Psoas muscle (tissue), 8 donors: ENCODE results near the gene OR6S1. TPM values are rescaled to one million over a fixed set of nuclear protein-coding genes. Genes with fewer than 3 reads are reported as not detected.
"Not testable (repeated sequence)": the region's sequence is repeated elsewhere in the genome, so short reads cannot be mapped to it uniquely, and the experiment has no call there.

Experiments used
- ATAC-seq, 4 donors: fragments of 200-7000 bp; cut with Tn5 transposase; one replicate each; pipeline ENCODE4 v1.9.1; 2020; ENCODE audit warnings: moderate library complexity in 3 of 4, mild to moderate bottlenecking in 2 of 4
- DNase-seq, 2 donors: peaks; one replicate each; pipeline ENCODE4 v3.0.0-alpha.2; 2020
- H3K27ac ChIP-seq: fragments of 200-600 bp; one replicate; pipeline ENCODE4 v1.8.0; 2022
- H3K27me3 ChIP-seq, 3 donors: fragments of 200-600 bp in 1 of 3; one replicate each; pipeline versions ENCODE4 v1.6.1 to v1.8.0; 2013 to 2022; ENCODE audit warnings: low read length in 2 of 3, mild to moderate bottlenecking in 2 of 3, moderate library complexity in 1 of 3; ENCODE audit not compliant: insufficient read depth in 3 of 3
- H3K36me3 ChIP-seq, 2 donors: fragments of 200-600 bp in 1 of 2; one replicate each; pipeline versions ENCODE4 v1.6.1 to v1.8.0; 2013 to 2022; ENCODE audit warnings: low read depth in 1 of 2, mild to moderate bottlenecking in 1 of 2, moderate library complexity in 1 of 2; ENCODE audit not compliant: insufficient read depth in 1 of 2
- H3K4me1 ChIP-seq: fragments of 200-600 bp; one replicate; pipeline ENCODE4 v1.8.0; 2022
- H3K4me3 ChIP-seq: fragments of 200-600 bp; one replicate; pipeline ENCODE4 v1.8.0; 2022; ENCODE audit warnings: mild to moderate bottlenecking
- H3K9me3 ChIP-seq: fragments of 200-600 bp; one replicate; pipeline ENCODE4 v1.8.0; 2022
- WGBS, 3 donors: extraction: QIAGEN DNeasy Blood & Tissue Kit; methylation state at CpG; one replicate each; pipeline versions ENCODE4 v1.1.6 to v1.1.7; 2013; 5-methylcytosine and 5-hydroxymethylcytosine counted together
- intact Hi-C, 2 donors: fragments of 100-400 bp; cut with DNase I; formaldehyde crosslinking; loops; one replicate each; pipeline versions ENCODE4 v1.11.0 to v1.14.2; 2022
- polyA plus RNA-seq, 3 donors: library from polyadenylated mRNA; stranded (reverse); fragments of 200-250 nt; gene quantifications; one replicate each; pipeline ENCODE4 v1.2.3, GENCODE V29; 2013
- total RNA-seq, 4 donors: library from RNA; stranded (reverse); fragmentation: NEBNext Ultra II Directional in 2 of 4; extraction: Animal tissue kit (Norgen Biotek cat#: 25700) in 2 of 4; gene quantifications; one replicate each; pipeline versions ENCODE4 v1.2.1 to v1.2.4, GENCODE V29; 2021 to 2023
- TF ChIP-seq, protein P1 (sequence below): fragments of 200-600 bp; IDR thresholded peaks from one replicate; pipeline ENCODE4 v1.8.0; 2022; ENCODE audit warnings: antibody characterized with exemption
- donor health status: healthy with polysubstance abuse.
- donor health status: DM: no; HTN: no; CAD: no; lungs with moderate emphysema.
- donor health status: Bipolar disorder and iron deficiency.
- donor health status: healthy.
- donor health status: DM: yes; HTN: yes; CAD: no.
- donor health status: DM: no; HTN: no; CAD: no.
- donor health status: DM: no; HTN: no; CAD: no.
- donor health status: DM: yes; HTN: yes; CAD: no.

Gene OR6S1
- total and polyA plus RNA-seq, 7 donors = not detected

- H3K36me3 ChIP-seq = no peaks in the 10 kb centered on the region
- WGBS, 3 donors = 86 to 91% (median 87%) methylated on average over 4 of the region's 4 CpGs
- intact Hi-C loops = loop anchor here in 1 of 2 donors (5.0 kb wide), 1 partner anchor 44 kb away; no protein-coding TSS in a partner anchor
- DNase-seq (no peak), ATAC-seq (no peak)
- H3K9me3 ChIP-seq = no peaks in the 10 kb centered on the region
- no peaks in the 10 kb centered on the region for H3K4me1 ChIP-seq
- TF ChIP-seq, protein P1, sequence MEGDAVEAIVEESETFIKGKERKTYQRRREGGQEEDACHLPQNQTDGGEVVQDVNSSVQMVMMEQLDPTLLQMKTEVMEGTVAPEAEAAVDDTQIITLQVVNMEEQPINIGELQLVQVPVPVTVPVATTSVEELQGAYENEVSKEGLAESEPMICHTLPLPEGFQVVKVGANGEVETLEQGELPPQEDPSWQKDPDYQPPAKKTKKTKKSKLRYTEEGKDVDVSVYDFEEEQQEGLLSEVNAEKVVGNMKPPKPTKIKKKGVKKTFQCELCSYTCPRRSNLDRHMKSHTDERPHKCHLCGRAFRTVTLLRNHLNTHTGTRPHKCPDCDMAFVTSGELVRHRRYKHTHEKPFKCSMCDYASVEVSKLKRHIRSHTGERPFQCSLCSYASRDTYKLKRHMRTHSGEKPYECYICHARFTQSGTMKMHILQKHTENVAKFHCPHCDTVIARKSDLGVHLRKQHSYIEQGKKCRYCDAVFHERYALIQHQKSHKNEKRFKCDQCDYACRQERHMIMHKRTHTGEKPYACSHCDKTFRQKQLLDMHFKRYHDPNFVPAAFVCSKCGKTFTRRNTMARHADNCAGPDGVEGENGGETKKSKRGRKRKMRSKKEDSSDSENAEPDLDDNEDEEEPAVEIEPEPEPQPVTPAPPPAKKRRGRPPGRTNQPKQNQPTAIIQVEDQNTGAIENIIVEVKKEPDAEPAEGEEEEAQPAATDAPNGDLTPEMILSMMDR = no peak
- H3K27ac ChIP-seq = no peak overlapping the region
- H3K27me3 ChIP-seq = peaks cover 4 to 21% (median 8%) of the 10 kb centered on the region in 3 donors
- no peak overlapping the region for H3K4me3 ChIP-seq
Measured at GRCh38 chr14:20671597-20672283, 30.2 kb upstream of the OR6S1 start.

- intact Hi-C loops = no loop called here
- Histone ChIP-seq H3K27me3 (peaks cover 0 to 19% (median 8%) of the 10 kb centered on the region in 3 donors), H3K4me3 (no peak overlapping the region), H3K9me3 (no peaks in the 10 kb centered on the region), H3K36me3 (no peaks in the 10 kb centered on the region), H3K4me1 (no peaks in the 10 kb centered on the region), H3K27ac (no peak overlapping the region)
- WGBS, 3 donors = 72 to 90% (median 80%) methylated on average over 2 of the region's 2 CpGs
- DNase-seq (no peak), ATAC-seq (no peak)
- TF ChIP-seq, protein P1 = no peak
Measured at GRCh38 chr14:20668969-20669368, 27.5 kb upstream of the OR6S1 start.

DNA sequence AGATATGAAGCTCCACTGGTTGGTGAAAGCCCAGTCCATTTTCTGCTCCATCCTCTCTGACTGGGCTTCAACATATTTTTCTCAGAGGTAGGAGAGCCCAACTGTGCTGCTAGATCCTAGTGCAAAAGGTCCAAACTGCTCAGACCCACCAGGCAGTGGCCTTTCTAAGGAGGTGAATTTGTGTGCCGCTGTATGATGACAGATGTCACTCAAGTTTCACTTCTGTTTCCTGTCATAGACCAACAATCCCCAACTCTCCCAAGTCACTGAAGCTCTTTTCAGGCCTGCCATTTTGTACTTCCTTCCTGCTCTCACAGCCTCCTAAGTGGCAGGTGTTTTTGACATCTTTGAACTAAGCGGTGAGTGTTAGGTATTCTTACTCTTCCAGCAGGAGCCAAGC is 26.5 kb upstream of the OR6S1 start:
- TF ChIP-seq, protein P1 = no peak
- WGBS, 3 donors = 62 to 82% (median 73%) methylated on average over 2 of the region's 2 CpGs
- Histone ChIP-seq H3K27ac (no peak overlapping the region), H3K9me3 (no peaks in the 10 kb centered on the region), H3K36me3 (no peaks in the 10 kb centered on the region), H3K4me1 (no peaks in the 10 kb centered on the region), H3K27me3 (peaks cover 0 to 18% (median 14%) of the 10 kb centered on the region in 3 donors), H3K4me3 (no peak overlapping the region)
- intact Hi-C loops = no loop called here
- DNase-seq (no peak), ATAC-seq (no peak)

DNA sequence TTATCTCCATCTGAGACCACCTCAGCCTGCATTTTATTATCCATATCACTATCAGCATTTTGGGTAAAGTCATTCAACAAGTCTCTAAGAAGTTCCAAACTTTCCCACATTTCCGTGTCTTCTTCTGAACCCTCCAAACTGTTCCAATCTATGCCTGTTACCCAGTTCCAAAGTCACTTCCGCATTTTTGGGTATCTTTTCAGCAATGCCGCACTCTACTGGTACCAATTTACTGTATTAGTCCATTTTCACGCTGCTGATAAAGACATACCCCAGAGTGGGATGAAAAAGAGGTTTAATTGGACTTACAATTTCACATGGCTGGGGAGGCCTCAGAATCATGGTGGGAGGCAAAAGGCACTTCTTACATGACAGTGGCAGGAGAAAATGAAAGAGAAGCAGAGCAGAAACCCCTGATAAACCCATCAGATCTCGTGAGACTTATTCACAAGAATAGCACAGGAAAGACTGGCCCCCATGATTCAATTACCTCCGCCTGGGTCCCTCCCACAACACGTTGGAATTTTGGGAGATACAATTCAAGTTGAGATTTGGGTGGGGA is 25.0 kb upstream of the OR6S1 start:
- H3K4me3 ChIP-seq, H3K27ac ChIP-seq, H3K4me1 ChIP-seq, DNase-seq, H3K9me3 ChIP-seq, H3K36me3 ChIP-seq, ATAC-seq, intact Hi-C loops: not testable (repeated sequence)
- H3K27me3 ChIP-seq = peaks cover 0 to 26% (median 14%) of the 10 kb centered on the region in 3 donors
- 72 to 74% (median 72%) methylated on average over 7 of the region's 7 CpGs for WGBS, 3 donors

- peak overlapping the region; percentile 25 for H3K4me3 ChIP-seq
- H3K27me3 ChIP-seq = peaks cover 0 to 57% (median 18%) of the 10 kb centered on the region in 3 donors
- WGBS, 3 donors = 2 to 4% (median 2%) methylated on average over 31 of the region's 31 CpGs
- TF ChIP-seq, protein P1 = peak; percentile 31
- DNase-seq (peak; percentile 56 to 75), ATAC-seq (peak; percentile 74 to 94 (median 80))
- no peaks in the 10 kb centered on the region for H3K4me1 ChIP-seq
- no peaks in the 10 kb centered on the region for H3K9me3 ChIP-seq
- H3K27ac ChIP-seq = no peak overlapping the region
- intact Hi-C loops = no loop called here
- H3K36me3 ChIP-seq = no peaks in the 10 kb centered on the region
Measured at GRCh38 chr14:20662968-20663732, 21.7 kb upstream of the OR6S1 start.
